K562 (cell line): Measurements from ENCODE around the gene CENPB. TPM values are rescaled to one million over a fixed set of nuclear protein-coding genes. Genes with fewer than 3 reads are reported as not detected.

ENCODE experiments used
- ELF1 ChIP-seq: fragments of 200-800 bp; sonication (Bioruptor generic); IDR thresholded peaks from 2 replicates; pipeline ENCODE4 v1.6.1; 2016; ENCODE audit warnings: missing genetic modification characterization, missing compliant biosample characterization
- HDAC3 ChIP-seq: fragments of 450-650 bp; IDR thresholded peaks from 2 replicates; pipeline ENCODE4 v1.6.1; 2018; ENCODE audit warnings: borderline replicate concordance, mild to moderate bottlenecking, moderate library complexity; ENCODE audit not compliant: partially characterized antibody
- MYNN ChIP-seq, 2 experiments: sonication (generic); formaldehyde crosslinking in 1 of 2; IDR thresholded peaks; 2 replicates each; pipeline versions ENCODE4 v1.5.0 to v1.6.1; 2016 to 2020; ENCODE audit warnings: antibody characterized with exemption in 1 of 2, missing genetic modification reagents in 1 of 2
- TAF15 ChIP-seq: fragments of 200-400 bp; formaldehyde crosslinking; IDR thresholded peaks from 2 replicates; pipeline ENCODE4 v1.6.1; 2017; ENCODE audit warnings: mild to moderate bottlenecking, low read depth, low read length, moderate library complexity
- ZC3H4 ChIP-seq: sonication (generic); formaldehyde crosslinking; IDR thresholded peaks from 2 replicates; pipeline ENCODE4 v1.9.0; 2021; ENCODE audit warnings: missing genetic modification reagents, borderline replicate concordance
- ZNF644 ChIP-seq: fragments of 200-800 bp; sonication (Bioruptor generic); IDR thresholded peaks from 2 replicates; pipeline ENCODE4 v1.6.1; 2016; ENCODE audit warnings: low read depth, missing genetic modification characterization, missing compliant biosample characterization
- polyA plus RNA-seq, 8 experiments: library from polyadenylated mRNA; depleted of rRNA in 4 of 8; stranded (reverse) in 5 of 8; unstranded in 3 of 8; fragments of >200 nt; fragmentation: Nextera tagmentation in 2 of 8; fragmentation: Illumina TruSeq in 1 of 8; extraction: Ambion mirVana in 2 of 8; extraction: Trizol in 1 of 8; gene quantifications; 2 replicates each; pipeline versions ENCODE4 v1.2.1 to v1.2.3, GENCODE V29; 2011 to 2014; ENCODE audit warnings: inconsistent platforms in 1 of 8, missing spikeins in 1 of 8
- total RNA-seq, 7 experiments: library from RNA; depleted of rRNA in 6 of 7; stranded (reverse); fragments of >200 nt in 6 of 7; fragmentation: Illumina TruSeq in 2 of 7; extraction: Trizol in 2 of 7; gene quantifications; 2 replicates each; pipeline versions ENCODE4 v1.2.1 to v1.2.3, GENCODE V29; 2011 to 2021; ENCODE audit warnings: low replicate concordance in 1 of 7
- TF ChIP-seq, protein P1 (sequence below), 2 experiments: fragments of 450-650 bp; formaldehyde crosslinking in 1 of 2; IDR thresholded peaks; 2 replicates each; pipeline versions ENCODE4 v1.4.0 to v1.6.1; 2014 to 2020; ENCODE audit warnings: mild to moderate bottlenecking in 2 of 2, borderline replicate concordance in 1 of 2, low read depth in 1 of 2
- TF ChIP-seq, protein P2 (sequence below): fragments of 450-650 bp; IDR thresholded peaks from 2 replicates; pipeline ENCODE4 v1.6.1; 2016; ENCODE audit warnings: low read depth, mild to moderate bottlenecking, moderate library complexity
- TF ChIP-seq, protein P3 (sequence below): sonication (generic); formaldehyde crosslinking; IDR thresholded peaks from 2 replicates; pipeline ENCODE4 v1.9.0; 2022; ENCODE audit warnings: mild to moderate bottlenecking, missing genetic modification reagents
- TF ChIP-seq, protein P4 (sequence below): fragments of 250-450 bp; sonication (Bioruptor Pico); IDR thresholded peaks from 2 replicates; pipeline ENCODE4 v1.5.0; 2020; ENCODE audit warnings: mild to moderate bottlenecking
- TF ChIP-seq, protein P5 (sequence below): fragments of 250-450 bp; sonication (Bioruptor Pico); IDR thresholded peaks from 2 replicates; pipeline ENCODE4 v1.9.0; 2021; ENCODE audit warnings: mild to moderate bottlenecking, inconsistent platforms

CENPB gene
- total and polyA plus RNA-seq, 9 of the 15 experiments (the other 6 are each of a cell fraction or from before 2014, with no cell fraction given) = 0.17 to 70.8 (median 24.9) TPM

DNA sequence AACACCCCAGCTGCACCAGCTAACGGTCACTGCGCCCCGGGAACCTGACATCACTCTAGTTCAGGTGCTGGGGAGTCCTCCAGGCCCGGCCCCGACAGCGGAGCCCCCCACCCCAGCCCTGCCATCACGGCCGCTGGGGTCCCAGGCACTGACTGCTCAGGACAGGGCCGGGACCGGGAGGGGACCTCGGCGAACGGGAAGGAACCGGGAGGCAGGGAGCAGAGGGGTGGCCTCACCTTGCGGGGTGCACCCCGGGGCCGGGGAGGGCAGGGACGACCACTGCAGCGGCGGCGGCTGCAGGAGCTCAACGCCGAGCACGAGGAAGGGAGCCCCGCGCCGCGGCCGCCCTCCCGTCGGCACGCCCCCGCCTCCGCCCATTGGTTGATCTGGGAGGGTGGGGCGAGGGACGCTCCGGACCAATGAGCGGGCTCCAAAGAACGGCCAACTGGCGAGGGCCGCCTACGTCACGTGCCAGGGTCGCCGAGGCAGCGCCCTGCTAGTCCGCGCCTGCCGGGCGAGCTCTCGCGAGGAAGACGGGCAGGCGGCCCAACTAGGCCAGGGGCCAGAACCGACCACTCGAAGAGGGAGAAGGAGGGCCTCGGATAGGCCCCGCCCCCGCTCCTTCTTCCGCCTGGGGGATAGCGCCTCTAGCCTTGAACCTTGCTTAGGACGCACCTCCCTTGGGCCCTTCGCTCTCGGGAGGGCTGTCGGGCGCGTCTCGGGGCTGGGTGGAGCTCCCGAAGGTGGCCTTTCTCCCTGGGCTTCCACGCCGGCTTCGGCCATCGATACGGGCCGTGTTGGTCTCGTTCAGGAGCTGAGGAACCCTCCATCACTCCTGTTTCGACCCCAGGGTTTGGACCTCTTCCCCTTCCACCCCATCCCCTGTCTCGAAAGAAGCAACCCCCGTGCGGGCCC is 18.9 kb downstream of the CENPB start, which contains the start of gene ADISSP (continued):
- TF ChIP-seq, protein P1, sequence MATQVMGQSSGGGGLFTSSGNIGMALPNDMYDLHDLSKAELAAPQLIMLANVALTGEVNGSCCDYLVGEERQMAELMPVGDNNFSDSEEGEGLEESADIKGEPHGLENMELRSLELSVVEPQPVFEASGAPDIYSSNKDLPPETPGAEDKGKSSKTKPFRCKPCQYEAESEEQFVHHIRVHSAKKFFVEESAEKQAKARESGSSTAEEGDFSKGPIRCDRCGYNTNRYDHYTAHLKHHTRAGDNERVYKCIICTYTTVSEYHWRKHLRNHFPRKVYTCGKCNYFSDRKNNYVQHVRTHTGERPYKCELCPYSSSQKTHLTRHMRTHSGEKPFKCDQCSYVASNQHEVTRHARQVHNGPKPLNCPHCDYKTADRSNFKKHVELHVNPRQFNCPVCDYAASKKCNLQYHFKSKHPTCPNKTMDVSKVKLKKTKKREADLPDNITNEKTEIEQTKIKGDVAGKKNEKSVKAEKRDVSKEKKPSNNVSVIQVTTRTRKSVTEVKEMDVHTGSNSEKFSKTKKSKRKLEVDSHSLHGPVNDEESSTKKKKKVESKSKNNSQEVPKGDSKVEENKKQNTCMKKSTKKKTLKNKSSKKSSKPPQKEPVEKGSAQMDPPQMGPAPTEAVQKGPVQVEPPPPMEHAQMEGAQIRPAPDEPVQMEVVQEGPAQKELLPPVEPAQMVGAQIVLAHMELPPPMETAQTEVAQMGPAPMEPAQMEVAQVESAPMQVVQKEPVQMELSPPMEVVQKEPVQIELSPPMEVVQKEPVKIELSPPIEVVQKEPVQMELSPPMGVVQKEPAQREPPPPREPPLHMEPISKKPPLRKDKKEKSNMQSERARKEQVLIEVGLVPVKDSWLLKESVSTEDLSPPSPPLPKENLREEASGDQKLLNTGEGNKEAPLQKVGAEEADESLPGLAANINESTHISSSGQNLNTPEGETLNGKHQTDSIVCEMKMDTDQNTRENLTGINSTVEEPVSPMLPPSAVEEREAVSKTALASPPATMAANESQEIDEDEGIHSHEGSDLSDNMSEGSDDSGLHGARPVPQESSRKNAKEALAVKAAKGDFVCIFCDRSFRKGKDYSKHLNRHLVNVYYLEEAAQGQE (IDR thresholded peaks at IDR 0.05; ENCODE audit: borderline replicate concordance) = peak; percentile 68
- TF ChIP-seq, protein P1 (CRISPR knock-in tag; IDR thresholded peaks at IDR 0.05; ENCODE audit: low read depth) = no peak
- TF ChIP-seq, protein P2, sequence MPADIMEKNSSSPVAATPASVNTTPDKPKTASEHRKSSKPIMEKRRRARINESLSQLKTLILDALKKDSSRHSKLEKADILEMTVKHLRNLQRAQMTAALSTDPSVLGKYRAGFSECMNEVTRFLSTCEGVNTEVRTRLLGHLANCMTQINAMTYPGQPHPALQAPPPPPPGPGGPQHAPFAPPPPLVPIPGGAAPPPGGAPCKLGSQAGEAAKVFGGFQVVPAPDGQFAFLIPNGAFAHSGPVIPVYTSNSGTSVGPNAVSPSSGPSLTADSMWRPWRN = no peak
- TF ChIP-seq ZC3H4 (no peak; the same call in 1 of the 2 replicates), MYNN (IDR thresholded peaks at IDR 0.05) (no peak), MYNN (CRISPR knock-in tag; IDR thresholded peaks at IDR 0.05) (no peak), HDAC3 (no peak), ZNF644 (tag) (no peak), ELF1 (no peak), TAF15 (no peak)
- TF ChIP-seq, protein P3, sequence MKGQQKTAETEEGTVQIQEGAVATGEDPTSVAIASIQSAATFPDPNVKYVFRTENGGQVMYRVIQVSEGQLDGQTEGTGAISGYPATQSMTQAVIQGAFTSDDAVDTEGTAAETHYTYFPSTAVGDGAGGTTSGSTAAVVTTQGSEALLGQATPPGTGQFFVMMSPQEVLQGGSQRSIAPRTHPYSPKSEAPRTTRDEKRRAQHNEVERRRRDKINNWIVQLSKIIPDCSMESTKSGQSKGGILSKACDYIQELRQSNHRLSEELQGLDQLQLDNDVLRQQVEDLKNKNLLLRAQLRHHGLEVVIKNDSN (CRISPR knock-in tag) = peak; percentile 97
- TF ChIP-seq, protein P4, sequence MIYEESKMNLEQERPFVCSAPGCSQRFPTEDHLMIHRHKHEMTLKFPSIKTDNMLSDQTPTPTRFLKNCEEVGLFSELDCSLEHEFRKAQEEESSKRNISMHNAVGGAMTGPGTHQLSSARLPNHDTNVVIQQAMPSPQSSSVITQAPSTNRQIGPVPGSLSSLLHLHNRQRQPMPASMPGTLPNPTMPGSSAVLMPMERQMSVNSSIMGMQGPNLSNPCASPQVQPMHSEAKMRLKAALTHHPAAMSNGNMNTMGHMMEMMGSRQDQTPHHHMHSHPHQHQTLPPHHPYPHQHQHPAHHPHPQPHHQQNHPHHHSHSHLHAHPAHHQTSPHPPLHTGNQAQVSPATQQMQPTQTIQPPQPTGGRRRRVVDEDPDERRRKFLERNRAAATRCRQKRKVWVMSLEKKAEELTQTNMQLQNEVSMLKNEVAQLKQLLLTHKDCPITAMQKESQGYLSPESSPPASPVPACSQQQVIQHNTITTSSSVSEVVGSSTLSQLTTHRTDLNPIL (CRISPR knock-in tag) = no peak
- TF ChIP-seq, protein P5, sequence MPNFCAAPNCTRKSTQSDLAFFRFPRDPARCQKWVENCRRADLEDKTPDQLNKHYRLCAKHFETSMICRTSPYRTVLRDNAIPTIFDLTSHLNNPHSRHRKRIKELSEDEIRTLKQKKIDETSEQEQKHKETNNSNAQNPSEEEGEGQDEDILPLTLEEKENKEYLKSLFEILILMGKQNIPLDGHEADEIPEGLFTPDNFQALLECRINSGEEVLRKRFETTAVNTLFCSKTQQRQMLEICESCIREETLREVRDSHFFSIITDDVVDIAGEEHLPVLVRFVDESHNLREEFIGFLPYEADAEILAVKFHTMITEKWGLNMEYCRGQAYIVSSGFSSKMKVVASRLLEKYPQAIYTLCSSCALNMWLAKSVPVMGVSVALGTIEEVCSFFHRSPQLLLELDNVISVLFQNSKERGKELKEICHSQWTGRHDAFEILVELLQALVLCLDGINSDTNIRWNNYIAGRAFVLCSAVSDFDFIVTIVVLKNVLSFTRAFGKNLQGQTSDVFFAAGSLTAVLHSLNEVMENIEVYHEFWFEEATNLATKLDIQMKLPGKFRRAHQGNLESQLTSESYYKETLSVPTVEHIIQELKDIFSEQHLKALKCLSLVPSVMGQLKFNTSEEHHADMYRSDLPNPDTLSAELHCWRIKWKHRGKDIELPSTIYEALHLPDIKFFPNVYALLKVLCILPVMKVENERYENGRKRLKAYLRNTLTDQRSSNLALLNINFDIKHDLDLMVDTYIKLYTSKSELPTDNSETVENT (CRISPR knock-in tag) = 0 out of 2 replicates have a peak, but pooled peaks have one; percentile 50
